Cardiac fibroblast (primary cell): ENCODE data around the gene ISOC2.

Experiments
- DNase-seq, 2 donors: peaks; one replicate each; pipeline versions ENCODE4 v3.0.0 to v3.0.0-alpha.2; 2010; ENCODE audit warnings: low read depth in 2 of 2
- H3K4me3 ChIP-seq, 2 donors: replicated peaks in 1 of 2; 1 replicate in 1 of 2; 2 replicates in 1 of 2; pipeline ENCODE4 v1.5.1; 2011; ENCODE audit warnings: low read depth in 2 of 2, low read length in 2 of 2, mild to moderate bottlenecking in 2 of 2, moderate library complexity in 1 of 2
- CTCF ChIP-seq: IDR thresholded peaks from one replicate; pipeline ENCODE4 v1.5.1; 2011; ENCODE audit warnings: low read depth, mild to moderate bottlenecking, low read length, inconsistent platforms

The ISOC2 gene

DNA sequence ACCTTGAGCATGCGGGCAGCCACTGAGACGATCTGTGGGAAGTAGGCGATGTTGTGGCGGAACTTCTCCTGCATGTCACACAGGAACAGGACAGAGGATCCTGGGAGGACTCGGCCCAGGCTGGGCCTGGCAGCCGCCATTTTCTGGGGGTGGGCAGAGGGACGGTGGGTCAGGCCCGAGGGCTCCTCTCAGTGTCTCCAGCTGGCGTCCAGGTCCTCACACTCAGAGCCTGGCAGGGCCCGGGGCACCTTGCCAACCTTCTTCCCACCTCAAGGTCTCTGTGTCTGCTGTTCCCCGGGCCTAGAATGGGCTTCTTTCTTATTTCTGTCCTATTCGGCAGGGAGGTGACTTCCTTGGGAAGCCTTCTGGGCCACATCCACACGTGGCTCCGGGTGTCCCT is 5.1 kb downstream of the ISOC2 start:
- no peak for DNase-seq
- no peak for TF ChIP-seq CTCF
- H3K4me3 ChIP-seq, result no peak overlapping the region

DNA sequence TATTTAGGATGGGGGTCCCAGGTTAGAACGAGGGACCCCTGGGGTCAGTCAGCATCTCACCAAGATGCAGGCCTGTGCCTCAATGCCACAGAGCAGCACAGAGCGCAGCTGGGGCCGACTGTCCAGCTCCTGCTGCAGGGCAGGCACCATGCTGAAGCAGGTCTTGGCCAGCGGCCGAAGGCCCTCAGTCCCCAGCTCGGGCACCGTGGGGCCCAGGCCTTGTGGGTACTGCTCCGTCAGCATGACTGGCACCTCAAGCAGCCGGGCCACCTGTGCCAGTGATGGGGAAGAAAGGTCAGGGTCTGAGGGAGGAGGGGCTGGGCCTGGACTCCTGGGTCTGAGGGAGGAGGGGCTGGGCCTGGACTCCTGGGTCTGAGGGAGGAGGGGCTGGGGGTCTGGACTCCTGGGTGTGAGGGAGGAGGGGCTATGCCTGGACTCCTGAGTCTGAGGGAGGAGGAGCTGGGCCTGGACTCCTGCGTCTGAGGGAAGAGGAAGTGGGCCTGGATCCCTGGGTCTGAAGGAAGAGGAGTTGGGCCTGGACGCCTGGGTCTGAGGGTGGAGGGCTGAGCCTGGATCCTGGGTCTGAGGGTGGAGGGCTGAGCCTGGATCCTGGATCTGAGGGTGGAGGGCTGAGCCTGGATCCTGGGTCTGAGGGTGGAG is 5.7 kb downstream of the ISOC2 start:
- H3K4me3 ChIP-seq, result no peak overlapping the region
- DNase-seq, result no peak
- TF ChIP-seq CTCF, result no peak

- peak; percentile 85 for TF ChIP-seq CTCF
- H3K4me3 ChIP-seq, result no peak overlapping the region
- DNase-seq, result peak; percentile 50 to 54
Measured at GRCh38 chr19:55454787-55455243, 6.6 kb downstream of the ISOC2 start.

DNA sequence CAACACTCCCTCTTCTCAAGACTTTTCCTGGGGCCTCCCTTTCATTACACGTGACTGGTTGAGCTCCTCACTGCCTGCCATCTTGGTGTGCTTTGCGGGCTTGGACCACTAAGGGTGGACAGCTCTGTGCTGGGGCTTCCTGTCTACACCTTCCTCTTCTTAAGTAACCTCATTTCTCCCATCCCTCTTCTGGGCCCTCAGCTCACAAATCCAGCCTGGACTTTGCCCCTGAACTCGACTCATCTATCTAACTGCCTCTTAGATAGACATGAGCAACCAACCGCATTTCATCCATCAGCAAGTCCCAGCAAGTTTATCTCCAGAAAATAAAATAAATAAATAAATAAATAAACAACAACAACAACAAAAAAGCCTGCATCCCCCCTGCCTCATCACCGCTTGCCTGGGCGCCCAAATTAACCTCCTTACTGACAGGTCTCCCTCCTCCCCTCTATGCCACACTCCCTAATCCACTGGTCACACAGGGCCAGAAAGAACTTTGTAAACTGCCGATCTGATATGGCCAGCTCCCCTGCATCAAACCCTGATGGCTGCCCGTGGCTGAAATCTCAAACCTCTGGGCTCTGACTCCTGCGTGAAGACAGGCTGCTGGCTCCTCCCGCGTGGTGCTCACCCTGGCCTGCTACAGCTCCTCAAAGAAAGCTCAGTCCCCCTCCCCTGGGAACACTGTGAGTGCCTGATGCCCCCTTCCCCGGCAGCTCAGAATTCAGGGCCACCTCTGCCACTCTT is 7.8 kb downstream of the ISOC2 start:
- TF ChIP-seq CTCF, result no peak
- no peak overlapping the region for H3K4me3 ChIP-seq
- no peak for DNase-seq

DNA sequence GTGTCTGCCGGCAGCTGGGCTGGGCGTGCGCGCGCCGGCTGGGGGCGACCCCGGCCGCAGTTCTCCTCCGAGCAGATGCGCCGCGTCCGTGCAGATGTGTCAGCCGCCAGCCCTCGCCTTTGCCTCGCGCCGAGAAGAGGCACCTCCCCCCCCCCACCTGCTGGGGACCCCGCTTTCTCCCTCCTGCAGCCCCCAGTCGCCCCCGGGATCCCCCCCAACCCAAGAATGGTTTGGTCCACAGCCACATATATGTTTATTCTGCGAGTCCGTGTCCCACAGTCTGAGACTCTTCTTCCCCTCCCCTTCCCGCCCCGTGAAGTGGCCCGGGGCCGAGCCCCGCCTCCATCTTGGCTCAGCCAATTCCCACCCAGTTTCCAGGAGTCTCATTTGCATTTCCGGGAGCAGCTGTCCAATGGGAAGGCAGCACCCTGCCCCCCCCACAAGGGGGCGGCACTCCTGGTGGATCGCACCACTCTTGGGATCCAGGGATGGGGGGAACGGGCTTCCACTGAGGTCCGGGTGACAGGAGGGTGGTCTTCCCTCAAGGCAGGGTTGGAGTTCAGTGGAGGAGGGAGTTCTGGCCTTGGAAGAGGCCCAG is 8.6 kb downstream of the ISOC2 start:
- DNase-seq, result peak; percentile 66 to 81
- no peak for TF ChIP-seq CTCF
- no peak overlapping the region for H3K4me3 ChIP-seq

GRCh38 chr19:55451965-55452748 is 9.3 kb downstream of the ISOC2 start:
- TF ChIP-seq CTCF, result no peak
- H3K4me3 ChIP-seq, result no peak overlapping the region
- DNase-seq, result no peak
